Esophagus squamous epithelium (tissue), 5 donors: Measurements from ENCODE around the gene ZMIZ1. TPM values are rescaled to one million over a fixed set of nuclear protein-coding genes. Genes with fewer than 3 reads are reported as not detected.
"Not testable (repeated sequence)": the region's sequence is repeated elsewhere in the genome, so short reads cannot be mapped to it uniquely, and the experiment has no call there.

ENCODE experiments used
- DNase-seq: peaks from one replicate; lab custom pipeline; 2025; lab: John Stamatoyannopoulos, UW
- H3K27ac ChIP-seq, 4 donors: fragments of 200-600 bp; sonication (generic); one replicate each; pipeline ENCODE4 v1.5.1; 2016 to 2019; ENCODE audit warnings: mild to moderate bottlenecking in 1 of 4
- H3K27me3 ChIP-seq, 4 donors: fragments of 200-600 bp; sonication (generic); 1 replicate in 3 of 4; 2 replicates in 1 of 4; pipeline versions ENCODE4 v1.5.1 to v1.6.0; 2017 to 2021; ENCODE audit warnings: antibody characterized with exemption in 1 of 4
- H3K36me3 ChIP-seq, 3 donors: fragments of 200-600 bp; sonication (generic); one replicate each; pipeline ENCODE4 v1.5.1; 2016 to 2019
- H3K4me1 ChIP-seq, 3 donors: fragments of 200-600 bp; sonication (generic); one replicate each; pipeline ENCODE4 v1.5.1; 2017 to 2019
- H3K4me3 ChIP-seq, 4 donors: fragments of 200-600 bp; sonication (generic); 1 replicate in 3 of 4; 2 replicates in 1 of 4; pipeline ENCODE4 v1.5.1; 2016 to 2019; ENCODE audit warnings: mild to moderate bottlenecking in 2 of 4, moderate library complexity in 1 of 4
- H3K9me3 ChIP-seq, 3 donors: fragments of 200-600 bp; sonication (generic); one replicate each; pipeline ENCODE4 v1.5.1; 2016 to 2019
- CTCF ChIP-seq, 6 experiments: fragments of 450-650 bp in 4 of 6; fragments of 200-600 bp in 2 of 6; sonication (generic) in 2 of 6; IDR thresholded peaks; one replicate each; pipeline ENCODE4 v1.5.1; 2016 to 2019; ENCODE audit warnings: antibody characterized with exemption in 6 of 6, mild to moderate bottlenecking in 4 of 6, moderate library complexity in 4 of 6
- POLR2A ChIP-seq, 4 donors: fragments of 450-650 bp; IDR thresholded peaks; one replicate each; pipeline ENCODE4 v1.6.1; 2017; ENCODE audit warnings: antibody characterized with exemption in 4 of 4, mild to moderate bottlenecking in 4 of 4, moderate library complexity in 3 of 4
- WGBS, 2 donors: methylation state at CpG; one replicate each; pipeline ENCODE4 v1.1.5; 2018; 5-methylcytosine and 5-hydroxymethylcytosine counted together
- intact Hi-C: fragments of 100-400 bp; cut with DNase I; formaldehyde crosslinking; loops from one replicate; pipeline ENCODE4 v1.15.0; 2022
- total RNA-seq, 4 donors: library from RNA; depleted of rRNA; stranded (reverse); fragments of >200 nt; gene quantifications; one replicate each; pipeline ENCODE4 v1.1.0, GENCODE V29; 2016
- donor health status: DM: yes; HTN: yes; CAD: no.

ZMIZ1 gene
- total RNA-seq, 4 donors from 2014 or later: 28.2 to 79.5 (median 40.4) TPM

DNA sequence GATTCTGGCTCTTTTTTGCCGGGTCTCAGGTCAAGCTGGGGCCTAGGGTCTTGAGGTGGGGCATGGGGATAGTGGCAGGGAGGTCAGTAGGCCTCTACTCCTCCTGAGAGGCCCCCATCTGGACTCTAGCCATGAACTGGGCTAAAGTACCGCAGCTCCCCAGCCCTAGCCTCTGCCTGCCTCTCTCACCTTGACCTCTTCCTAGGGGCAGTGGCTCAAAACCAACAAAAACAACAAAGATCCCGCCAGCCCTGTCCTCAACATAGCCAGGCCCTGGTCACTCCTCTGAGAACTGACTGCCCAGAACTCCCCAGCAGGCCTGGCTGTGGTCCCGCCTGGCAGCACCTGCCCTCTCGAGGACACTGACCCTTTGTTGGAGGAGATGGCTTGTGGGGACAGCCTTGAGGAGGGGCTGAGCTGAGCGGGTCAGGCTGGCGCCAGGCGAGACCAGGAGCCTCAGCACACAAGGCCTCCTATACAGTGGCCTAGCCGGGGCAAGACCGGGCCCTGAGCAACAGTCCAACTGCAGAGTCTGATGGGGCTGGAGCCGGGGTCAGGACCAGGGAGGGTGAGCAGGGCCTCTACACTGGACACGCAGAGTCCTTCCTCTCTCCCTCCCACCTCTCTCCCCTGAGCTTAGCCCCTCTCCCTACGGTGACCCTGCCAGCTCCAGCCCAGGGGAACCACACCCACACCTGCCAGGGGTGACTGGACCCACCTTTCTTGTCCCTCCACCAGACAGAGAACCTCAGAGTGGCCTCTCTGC is 266.9 kb downstream of the ZMIZ1 start:
- no peaks in the 10 kb centered on the region for H3K36me3 ChIP-seq
- intact Hi-C loops: no loop called here
- WGBS, 2 donors: 60 to 73% methylated on average over 4 to 9 of the region's 13 CpGs
- DNase-seq: no peak
- TF ChIP-seq POLR2A (IDR thresholded peaks at IDR 0.05): no peak
- no peak overlapping the region for H3K27ac ChIP-seq
- H3K4me1 ChIP-seq: peaks cover 0 to 21% (median 0%) of the 10 kb centered on the region in 3 donors
- no peaks in the 10 kb centered on the region for H3K27me3 ChIP-seq
- no peak overlapping the region for H3K4me3 ChIP-seq
- no peaks in the 10 kb centered on the region for H3K9me3 ChIP-seq

- intact Hi-C loops: no loop called here
Measured at GRCh38 chr10:79336276-79336675, 267.5 kb downstream of the ZMIZ1 start.

GRCh38 chr10:79336739-79337138 is 268.0 kb downstream of the ZMIZ1 start:
- no peak for TF ChIP-seq POLR2A (IDR thresholded peaks at IDR 0.05)
- no peak for TF ChIP-seq CTCF (IDR thresholded peaks at IDR 0.05)
- no peak for DNase-seq
- no peaks in the 10 kb centered on the region for H3K36me3 ChIP-seq
- H3K9me3 ChIP-seq: no peaks in the 10 kb centered on the region
- H3K4me3 ChIP-seq: no peak overlapping the region
- H3K27me3 ChIP-seq: no peaks in the 10 kb centered on the region
- peaks cover 0 to 16% (median 0%) of the 10 kb centered on the region in 3 donors for H3K4me1 ChIP-seq
- intact Hi-C loops: no loop called here
- H3K27ac ChIP-seq: no peak overlapping the region
- 82 to 100% methylated on average over 2 to 3 of the region's 7 CpGs for WGBS, 2 donors

More at GRCh38 chr10:79336276-79336675, 267.5 kb downstream of the ZMIZ1 start:
- no peak overlapping the region for H3K4me3 ChIP-seq
- TF ChIP-seq CTCF (IDR thresholded peaks at IDR 0.05) (no peak), POLR2A (IDR thresholded peaks at IDR 0.05) (no peak)
- H3K9me3 ChIP-seq: no peaks in the 10 kb centered on the region
- DNase-seq: no peak
- H3K36me3 ChIP-seq: no peaks in the 10 kb centered on the region
- peaks cover 0 to 18% (median 0%) of the 10 kb centered on the region in 3 donors for H3K4me1 ChIP-seq
- 100% methylated on average over 1 of the region's 3 CpGs for WGBS, 2 donors
- no peak overlapping the region for H3K27ac ChIP-seq
- no peaks in the 10 kb centered on the region for H3K27me3 ChIP-seq

DNA sequence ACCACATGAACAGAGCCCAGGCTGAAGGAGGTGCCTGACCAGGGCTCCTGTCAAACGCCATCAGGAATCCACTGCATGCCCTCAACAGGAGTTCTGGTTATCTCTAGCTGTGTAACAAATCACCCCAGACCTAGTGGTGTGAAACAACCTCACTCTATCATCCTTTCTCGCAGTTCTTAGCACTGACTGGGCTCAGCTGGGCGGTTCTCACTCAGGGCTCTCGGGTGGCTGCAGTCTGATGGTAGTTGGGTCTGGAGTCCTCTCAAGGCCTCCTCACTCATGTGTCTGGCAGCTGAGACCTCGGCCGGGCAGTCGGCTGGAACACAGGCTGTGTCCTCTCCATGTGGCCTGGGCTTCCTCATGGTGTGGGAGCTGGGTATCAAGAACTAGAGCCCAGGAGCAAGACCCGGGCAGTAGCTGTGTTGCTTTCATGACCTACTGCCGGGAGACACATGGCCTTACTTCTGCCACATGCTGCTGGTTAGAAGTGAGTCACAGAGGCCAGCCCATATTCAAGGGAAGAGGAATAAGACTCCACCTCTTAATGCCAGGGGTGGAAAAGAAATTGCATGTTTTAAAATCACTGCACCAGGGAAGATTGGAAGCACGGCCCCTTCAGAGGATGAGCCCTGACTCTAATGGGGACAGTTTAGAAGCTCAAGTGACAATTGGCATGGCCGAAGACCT is 269.2 kb downstream of the ZMIZ1 start:
- intact Hi-C loops, H3K9me3 ChIP-seq, H3K4me3 ChIP-seq, H3K36me3 ChIP-seq, H3K27me3 ChIP-seq, H3K27ac ChIP-seq, DNase-seq: not testable (repeated sequence)
- H3K4me1 ChIP-seq: peaks cover 0 to 27% (median 0%) of the 10 kb centered on the region in 3 donors
- 89 to 94% methylated on average over 2 to 6 of the region's 11 CpGs for WGBS, 2 donors

DNA sequence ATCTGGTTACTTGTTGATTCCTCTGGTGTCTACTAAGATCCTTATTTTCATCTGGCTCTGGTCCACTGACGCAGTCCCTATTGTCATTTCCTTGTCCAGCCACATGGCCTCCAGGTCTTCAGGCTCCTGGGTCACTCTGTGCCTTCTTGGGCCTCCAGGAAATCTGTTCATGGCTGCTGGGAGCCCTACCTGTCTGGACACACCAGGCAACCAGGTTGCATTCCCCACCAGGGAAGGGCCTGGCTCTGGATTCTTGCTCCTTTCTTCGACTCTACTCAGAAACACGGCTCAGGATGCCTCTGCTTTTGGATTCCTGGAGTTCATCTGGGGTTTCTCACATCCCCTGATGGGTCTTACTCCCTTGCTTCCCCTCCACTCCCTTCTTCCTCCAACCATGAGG is 270.5 kb downstream of the ZMIZ1 start:
- Histone ChIP-seq H3K4me3 (no peak overlapping the region), H3K9me3 (no peaks in the 10 kb centered on the region), H3K36me3 (no peaks in the 10 kb centered on the region), H3K27me3 (no peaks in the 10 kb centered on the region), H3K27ac (no peak overlapping the region), H3K4me1 (peaks cover 0 to 40% (median 4%) of the 10 kb centered on the region in 3 donors)
- intact Hi-C loops: no loop called here
- 64 to 72% methylated on average over 3 of the region's 3 CpGs for WGBS, 2 donors
- no peak for DNase-seq
- no peak for TF ChIP-seq POLR2A (IDR thresholded peaks at IDR 0.05)
- TF ChIP-seq CTCF (IDR thresholded peaks at IDR 0.05): no peak

DNA sequence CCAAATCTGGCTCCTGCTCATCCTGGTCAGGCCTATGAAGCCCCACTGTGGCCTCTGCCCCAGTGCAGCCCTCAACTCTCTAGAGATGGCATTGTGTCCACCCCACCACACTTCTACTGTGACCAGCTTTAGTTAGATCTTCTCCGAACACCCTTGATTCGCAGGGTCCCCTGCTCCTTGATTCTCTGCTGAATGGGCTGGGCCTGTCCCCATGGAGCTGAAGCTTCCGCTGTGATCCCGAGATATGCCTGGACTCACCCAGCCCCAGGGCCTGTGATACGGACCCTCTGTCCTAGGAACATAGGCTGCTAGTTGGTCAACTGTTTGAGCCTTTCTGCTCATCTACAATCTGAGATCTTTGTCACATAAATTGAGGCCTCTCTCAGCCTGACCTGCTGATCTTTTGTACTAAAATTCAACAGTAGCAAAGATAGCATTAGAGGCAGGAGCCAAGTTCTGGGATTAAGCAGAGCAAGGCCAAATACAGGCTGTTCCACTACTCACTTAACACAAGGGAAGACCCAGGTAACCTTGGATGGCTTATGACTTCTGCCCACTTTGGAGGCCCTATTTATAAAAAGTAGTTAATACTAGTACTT is 272.0 kb downstream of the ZMIZ1 start:
- intact Hi-C loops: no loop called here
- DNase-seq: no peak
- peak overlapping the region in 1 of 4 donors; percentile 44 for H3K27ac ChIP-seq
- TF ChIP-seq POLR2A (IDR thresholded peaks at IDR 0.05): no peak
- no peak for TF ChIP-seq CTCF (IDR thresholded peaks at IDR 0.05)
- WGBS, 2 donors: 92 to 96% methylated on average over 5 of the region's 5 CpGs
- no peaks in the 10 kb centered on the region for H3K36me3 ChIP-seq
- H3K4me3 ChIP-seq: no peak overlapping the region
- peaks cover 0 to 54% (median 4%) of the 10 kb centered on the region in 3 donors for H3K4me1 ChIP-seq
- H3K9me3 ChIP-seq: no peaks in the 10 kb centered on the region
- H3K27me3 ChIP-seq: no peaks in the 10 kb centered on the region
